Measurements from ENCODE around the gene PGM2.

Gene PGM2

DNA sequence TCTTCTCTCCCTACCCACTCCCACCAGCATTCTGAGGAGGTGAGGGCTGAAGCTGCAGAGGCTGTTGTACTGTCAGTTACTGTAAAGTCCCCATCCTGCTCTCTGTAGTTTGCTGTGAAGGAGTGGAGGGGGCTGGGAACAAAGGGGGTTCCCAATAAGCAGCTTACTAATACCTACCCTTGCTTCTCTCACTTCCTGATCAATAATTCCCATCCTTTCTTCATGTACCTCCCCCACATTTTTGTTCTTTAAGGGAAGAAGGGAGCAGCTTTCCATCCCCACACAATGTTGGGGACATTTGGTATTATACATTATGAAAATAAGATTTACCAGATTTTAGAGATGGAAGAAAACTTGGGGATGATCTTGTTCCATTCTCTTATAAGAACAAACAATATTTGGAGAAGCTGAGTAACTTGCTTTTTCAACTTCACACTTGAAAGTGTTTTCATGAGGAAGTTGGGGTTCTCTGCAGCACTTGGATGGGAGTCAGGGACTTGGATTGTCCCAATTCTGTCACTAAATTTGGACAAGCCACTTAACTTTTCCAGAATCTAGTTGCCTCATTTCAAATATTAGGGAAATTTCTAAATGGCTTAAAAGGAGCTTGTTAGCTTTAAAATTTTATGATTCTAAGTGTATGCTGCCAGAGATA lies 69.8 kb downstream of the PGM2 start:
- no peak for DNase-seq (ENCODE audit: low read depth)
- TF ChIP-seq, protein P1, sequence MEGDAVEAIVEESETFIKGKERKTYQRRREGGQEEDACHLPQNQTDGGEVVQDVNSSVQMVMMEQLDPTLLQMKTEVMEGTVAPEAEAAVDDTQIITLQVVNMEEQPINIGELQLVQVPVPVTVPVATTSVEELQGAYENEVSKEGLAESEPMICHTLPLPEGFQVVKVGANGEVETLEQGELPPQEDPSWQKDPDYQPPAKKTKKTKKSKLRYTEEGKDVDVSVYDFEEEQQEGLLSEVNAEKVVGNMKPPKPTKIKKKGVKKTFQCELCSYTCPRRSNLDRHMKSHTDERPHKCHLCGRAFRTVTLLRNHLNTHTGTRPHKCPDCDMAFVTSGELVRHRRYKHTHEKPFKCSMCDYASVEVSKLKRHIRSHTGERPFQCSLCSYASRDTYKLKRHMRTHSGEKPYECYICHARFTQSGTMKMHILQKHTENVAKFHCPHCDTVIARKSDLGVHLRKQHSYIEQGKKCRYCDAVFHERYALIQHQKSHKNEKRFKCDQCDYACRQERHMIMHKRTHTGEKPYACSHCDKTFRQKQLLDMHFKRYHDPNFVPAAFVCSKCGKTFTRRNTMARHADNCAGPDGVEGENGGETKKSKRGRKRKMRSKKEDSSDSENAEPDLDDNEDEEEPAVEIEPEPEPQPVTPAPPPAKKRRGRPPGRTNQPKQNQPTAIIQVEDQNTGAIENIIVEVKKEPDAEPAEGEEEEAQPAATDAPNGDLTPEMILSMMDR (conservative IDR thresholded peaks at IDR 0.05; ENCODE audit: low read depth, low read length), result no peak

DNA sequence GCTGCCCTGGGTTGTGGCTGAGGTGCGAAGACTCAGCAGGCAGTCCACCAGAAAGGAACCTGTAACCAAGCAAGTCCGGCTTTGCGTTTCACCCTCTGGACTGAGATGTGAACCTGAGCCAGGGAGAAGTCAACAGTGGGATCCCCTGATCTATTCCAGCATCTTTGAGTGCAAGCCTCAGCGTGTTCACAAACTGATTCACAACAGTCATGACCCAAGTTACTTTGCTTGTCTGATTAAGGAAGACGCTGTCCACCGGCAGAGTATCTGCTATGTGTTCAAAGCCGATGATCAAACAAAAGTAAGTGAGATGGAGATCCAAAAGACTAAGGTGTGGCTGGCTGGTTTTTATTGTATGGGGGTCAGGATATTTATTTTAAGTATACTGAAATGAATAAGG lies 75.7 kb downstream of the PGM2 start:
- no peak overlapping the region for H3K4me3 ChIP-seq (ENCODE audit: low read length)
- TF ChIP-seq, protein P1 (conservative IDR thresholded peaks at IDR 0.05; ENCODE audit: low read depth, low read length), result no peak
- no peak for DNase-seq (ENCODE audit: low read depth)

More for the DNA sequence above, 69.8 kb downstream of the PGM2 start:
- no peak overlapping the region for H3K4me3 ChIP-seq (ENCODE audit: low read length)

DNA sequence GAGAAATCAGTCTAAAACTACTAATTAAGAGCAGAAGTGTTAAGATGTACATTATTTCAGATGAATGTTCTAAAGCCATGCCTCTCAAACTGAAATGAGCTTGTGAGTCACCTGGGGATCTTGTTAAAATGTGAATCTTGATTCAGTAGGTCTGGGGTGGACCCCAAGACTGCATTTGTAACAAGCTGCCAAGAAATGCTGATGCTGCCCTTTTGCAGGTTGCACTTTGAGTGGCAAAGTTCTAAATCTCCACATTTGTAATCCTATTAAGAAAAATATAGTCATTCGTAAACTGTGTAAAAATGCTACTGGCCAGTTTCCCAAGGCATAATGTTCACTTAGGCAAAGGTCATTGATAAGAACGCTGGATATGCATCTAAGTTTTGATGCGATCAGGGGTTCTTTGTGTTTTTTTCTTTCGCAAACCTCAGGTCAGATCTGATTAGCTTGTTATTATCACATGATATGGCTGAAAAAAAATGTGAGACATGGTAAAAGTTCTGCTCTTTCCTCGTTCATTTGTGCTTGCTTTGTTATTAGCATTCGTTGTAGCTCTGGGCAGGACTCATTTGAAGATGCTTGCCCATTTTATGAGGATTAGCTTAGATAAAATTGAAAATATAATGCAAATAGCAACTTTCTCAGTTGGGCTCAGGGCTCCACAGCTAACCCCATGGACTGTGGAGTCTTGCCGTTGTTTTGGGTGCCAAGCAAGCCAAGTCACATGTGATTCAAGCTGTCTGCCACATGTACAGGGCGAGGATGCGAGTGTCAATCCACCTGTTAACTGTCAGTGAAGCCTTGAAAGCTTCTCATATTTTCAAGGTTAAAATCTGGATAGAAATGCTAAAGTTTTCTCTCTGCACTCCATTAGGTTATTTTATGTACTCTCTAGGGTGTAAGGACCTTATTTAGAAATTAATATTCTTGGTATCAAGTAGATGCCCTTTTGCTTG lies 76.5 kb downstream of the PGM2 start:
- no peak for DNase-seq (ENCODE audit: low read depth)
- H3K4me3 ChIP-seq (ENCODE audit: low read length), result no peak overlapping the region
- TF ChIP-seq, protein P1 (conservative IDR thresholded peaks at IDR 0.05; ENCODE audit: low read depth, low read length), result no peak

DNA sequence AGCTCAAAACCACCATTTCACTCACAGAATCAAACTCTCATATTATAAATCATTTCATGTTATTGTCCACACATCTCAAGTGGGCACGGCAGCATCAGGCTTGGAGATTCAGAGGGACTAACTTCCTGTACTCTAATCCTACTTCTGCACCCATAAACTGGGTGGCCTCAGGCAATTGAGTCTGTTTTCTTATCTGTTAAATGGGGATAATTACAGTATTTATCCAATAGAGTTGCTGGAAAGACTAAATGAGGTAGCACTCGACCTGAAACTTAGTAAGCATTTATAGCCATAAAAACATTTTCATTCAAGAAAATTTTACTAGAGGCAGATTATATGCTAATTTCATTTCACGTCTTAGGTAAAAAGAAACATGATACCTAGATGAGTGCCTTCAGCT lies 77.4 kb downstream of the PGM2 start:
- TF ChIP-seq, protein P1 (conservative IDR thresholded peaks at IDR 0.05; ENCODE audit: low read depth, low read length), result no peak
- no peak overlapping the region for H3K4me3 ChIP-seq (ENCODE audit: low read length)
- no peak for DNase-seq (ENCODE audit: low read depth)

DNA sequence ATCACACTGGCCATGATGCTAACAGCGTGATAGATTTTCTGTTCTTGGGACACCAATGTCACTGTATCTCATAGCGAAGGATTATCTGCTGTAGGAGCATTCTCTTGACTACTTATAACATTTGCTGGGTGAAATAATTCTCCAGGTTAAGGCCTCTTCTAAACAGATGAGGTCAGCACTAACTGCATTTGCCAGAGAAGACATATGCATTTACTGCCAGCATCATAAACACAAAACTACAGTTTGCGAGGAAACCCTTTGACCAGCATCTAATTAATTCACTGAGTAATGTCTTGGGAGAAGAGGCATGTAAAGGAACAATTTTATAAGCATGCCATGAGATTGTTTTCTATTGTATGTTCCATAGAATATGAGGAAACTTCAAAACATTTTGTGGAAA lies 78.3 kb downstream of the PGM2 start:
- TF ChIP-seq, protein P1 (conservative IDR thresholded peaks at IDR 0.05; ENCODE audit: low read depth, low read length), result no peak
- no peak overlapping the region for H3K4me3 ChIP-seq (ENCODE audit: low read length)
- DNase-seq (ENCODE audit: low read depth), result no peak

DNA sequence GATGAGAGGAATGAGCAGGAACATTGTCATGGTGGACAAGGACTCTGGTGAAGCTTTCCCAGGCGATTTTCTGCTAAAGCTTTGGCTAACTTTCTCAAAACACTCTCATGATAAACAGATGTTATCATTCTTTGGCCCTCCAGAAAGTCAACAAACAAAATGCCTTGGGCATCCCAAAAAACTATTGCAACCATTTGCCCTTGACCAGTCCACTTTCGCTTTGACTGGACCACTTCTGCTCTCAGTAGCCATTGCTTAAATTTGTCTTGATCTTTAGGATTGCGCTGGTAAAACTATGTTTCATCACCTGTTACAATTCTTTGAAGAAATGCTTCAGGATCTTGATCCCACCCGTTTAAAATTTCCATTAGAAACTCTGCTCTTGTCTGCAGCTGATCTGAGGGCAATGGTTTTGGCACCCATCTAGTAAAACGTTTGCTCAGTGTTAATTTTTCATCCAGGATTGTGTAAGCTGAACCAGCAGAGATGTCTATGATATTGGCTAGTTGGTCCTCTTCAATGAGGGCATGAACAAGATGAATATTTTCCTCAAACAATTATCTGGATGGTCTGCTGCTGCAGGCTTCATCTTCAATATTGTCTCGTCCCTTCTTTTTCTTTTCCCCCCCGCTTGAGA lies 79.2 kb downstream of the PGM2 start:
- H3K4me3 ChIP-seq (ENCODE audit: low read length), result no peak overlapping the region
- TF ChIP-seq, protein P1 (conservative IDR thresholded peaks at IDR 0.05; ENCODE audit: low read depth, low read length), result no peak
- no peak for DNase-seq (ENCODE audit: low read depth)

Measured in retinal pigment epithelial cell (primary cell).